H54 (cell line): ENCODE data around the gene DIPK1B.
A peak's percentile ranks its signal among the peaks of the same experiment; 100 is the strongest.
"Not testable (repeated sequence)": the region's sequence is repeated elsewhere in the genome, so short reads cannot be mapped to it uniquely, and the experiment has no call there.

Source experiments
- DNase-seq: peaks from one replicate; pipeline ENCODE4 v3.0.0; 2011; ENCODE audit warnings: low spot score, mixed read lengths; ENCODE audit not compliant: insufficient read length
- FAIRE-seq: peaks from 3 replicates; lab custom pipeline; 2011; peaks lifted over from hg19 to GRCh38; lab: Jason Lieb, UNC
- POLR2A ChIP-seq: IDR thresholded peaks from 2 replicates; pipeline ENCODE4 v1.6.1; 2011; ENCODE audit warnings: low read depth, mild to moderate bottlenecking, low read length

Gene DIPK1B

DNA sequence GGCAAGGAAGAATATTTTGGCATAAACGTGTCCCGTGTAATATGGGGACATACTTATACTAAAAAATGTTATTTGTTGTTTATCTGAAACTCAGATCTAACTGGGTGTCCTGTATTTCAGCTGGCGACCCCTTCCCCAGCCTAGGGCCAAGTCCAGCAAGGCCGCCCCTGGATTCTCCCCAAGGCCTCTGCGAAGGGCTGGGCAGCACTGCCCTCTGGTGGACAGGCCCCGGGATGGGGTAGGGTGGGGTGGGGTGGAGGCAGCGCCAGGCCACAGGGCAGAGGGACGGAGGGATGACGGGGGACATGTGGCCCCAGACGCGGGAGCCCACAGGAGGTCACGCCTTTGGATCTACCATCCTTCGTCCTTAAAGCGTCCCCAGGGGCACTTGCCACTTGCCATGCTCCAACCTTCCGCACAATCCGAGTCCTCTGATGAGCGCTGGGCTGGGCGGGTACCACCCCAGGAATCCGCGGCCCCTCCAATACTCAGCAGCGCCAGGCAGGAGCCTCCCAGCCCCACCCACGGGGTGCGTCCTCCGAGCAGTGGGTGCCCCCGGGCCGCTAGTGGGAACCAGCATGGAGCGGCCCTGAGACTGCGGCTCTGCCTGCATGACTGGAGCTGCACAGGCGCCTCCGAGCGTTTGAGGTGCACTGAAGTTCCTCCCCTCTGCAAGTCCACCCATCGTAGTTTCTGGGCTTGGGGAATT lies 18.1 kb upstream of the DIPK1B start:
- FAIRE-seq (no peak), DNase-seq (peak; percentile 97)
- no peak for TF ChIP-seq POLR2A

DNA sequence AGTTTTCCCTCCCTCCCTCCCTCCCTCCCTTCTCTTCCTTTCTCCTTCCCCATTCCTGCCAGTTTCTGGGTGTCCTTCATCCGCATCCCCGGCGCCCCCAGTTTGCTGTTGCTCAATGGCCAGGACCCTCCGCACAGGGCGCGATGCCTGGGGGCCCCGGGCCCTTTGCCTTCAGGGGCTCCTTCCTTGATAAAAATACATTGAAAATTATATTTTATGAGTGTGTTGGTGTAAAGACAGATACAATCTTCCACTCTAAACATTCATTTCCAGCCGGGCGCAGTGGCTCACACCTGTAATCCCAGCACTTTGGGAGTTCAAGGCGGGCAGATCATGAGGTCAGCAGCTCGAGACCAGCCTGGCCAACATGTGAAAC lies 17.5 kb upstream of the DIPK1B start:
- FAIRE-seq (no peak), DNase-seq (no peak)
- no peak for TF ChIP-seq POLR2A

GRCh38 chr9:136695435-136695895 lies 16.9 kb upstream of the DIPK1B start:
- no peak for FAIRE-seq
- no peak for TF ChIP-seq POLR2A
- DNase-seq = no peak

DNA sequence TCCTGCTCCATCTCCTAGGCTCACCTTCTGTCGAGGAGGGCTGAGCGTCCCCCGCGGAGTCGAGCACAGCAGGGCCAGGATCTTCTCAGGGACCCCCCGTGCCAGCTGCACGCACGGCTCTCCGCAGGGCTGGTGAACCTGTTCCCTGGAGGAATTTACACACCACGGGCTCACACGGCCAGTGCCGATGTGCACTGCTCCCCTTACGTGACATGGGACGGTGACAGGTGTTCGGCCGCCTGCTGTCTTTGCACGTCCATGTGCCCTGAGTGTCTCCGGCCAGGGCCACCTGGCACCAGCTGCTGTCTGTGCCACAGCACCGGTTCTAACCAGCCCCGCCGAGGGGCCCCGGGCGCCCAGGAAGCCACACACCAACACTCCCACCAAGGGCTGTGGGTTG lies 16.4 kb upstream of the DIPK1B start:
- DNase-seq = no peak
- TF ChIP-seq POLR2A = no peak
- FAIRE-seq = no peak

DNA sequence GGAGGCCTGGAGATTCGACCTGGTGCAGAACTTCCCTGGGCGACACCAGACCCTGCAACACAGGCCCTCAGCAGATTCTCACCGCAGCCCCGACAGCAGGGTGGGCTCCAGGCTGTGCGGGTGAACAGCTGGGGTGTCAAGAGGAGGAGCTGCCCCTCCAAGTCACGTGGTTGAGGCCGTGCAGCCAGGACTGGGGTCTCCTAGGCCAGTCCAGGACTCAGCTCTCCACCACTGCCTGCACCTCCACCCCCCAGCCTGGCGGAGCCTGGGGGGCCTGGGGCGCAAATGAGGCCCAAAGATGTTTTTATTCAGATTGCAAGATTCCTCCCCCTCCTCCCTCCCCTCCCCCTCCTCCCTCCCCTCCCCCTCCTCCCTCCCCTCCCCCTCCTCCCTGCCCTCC lies 15.9 kb upstream of the DIPK1B start:
- FAIRE-seq = no peak
- no peak for TF ChIP-seq POLR2A
- DNase-seq = no peak

DNA sequence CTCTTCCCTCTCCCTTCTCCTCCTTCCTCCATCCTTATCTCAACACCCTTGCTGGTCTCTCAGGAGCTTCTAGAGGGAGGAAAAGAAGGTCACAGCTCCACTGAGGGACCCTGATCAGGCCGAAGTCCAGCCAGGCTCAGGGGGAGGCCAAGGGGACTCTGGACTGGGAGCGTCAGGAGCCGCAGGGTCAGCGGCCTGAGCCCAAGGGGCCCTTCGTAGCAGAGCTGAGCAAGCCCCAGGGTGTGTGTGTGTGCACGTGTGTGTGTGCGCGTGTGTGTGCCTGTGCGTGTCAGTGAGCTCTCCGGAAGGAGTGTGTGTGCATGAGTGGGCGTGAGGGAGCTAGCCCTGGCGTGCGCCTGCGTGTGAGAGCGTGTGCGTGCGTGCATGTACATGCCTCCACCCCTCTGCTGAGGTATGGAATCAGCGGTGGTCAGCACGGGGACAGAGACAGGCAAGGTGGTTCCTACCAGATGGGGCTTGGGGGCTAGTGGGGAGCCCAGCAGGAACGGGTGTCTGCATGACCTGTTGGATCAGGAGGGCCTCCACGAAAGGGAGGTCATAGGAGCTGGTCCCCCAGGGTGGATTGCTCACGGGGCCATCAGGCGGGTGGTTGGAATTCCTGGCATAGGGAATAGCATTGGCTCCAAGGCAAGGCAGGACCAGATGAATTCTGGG lies 15.1 kb upstream of the DIPK1B start:
- no peak for TF ChIP-seq POLR2A
- FAIRE-seq (no peak), DNase-seq (no peak)

- FAIRE-seq = no peak
- TF ChIP-seq POLR2A = no peak
Measured at GRCh38 chr9:136697821-136698526, 14.4 kb upstream of the DIPK1B start.

DNA sequence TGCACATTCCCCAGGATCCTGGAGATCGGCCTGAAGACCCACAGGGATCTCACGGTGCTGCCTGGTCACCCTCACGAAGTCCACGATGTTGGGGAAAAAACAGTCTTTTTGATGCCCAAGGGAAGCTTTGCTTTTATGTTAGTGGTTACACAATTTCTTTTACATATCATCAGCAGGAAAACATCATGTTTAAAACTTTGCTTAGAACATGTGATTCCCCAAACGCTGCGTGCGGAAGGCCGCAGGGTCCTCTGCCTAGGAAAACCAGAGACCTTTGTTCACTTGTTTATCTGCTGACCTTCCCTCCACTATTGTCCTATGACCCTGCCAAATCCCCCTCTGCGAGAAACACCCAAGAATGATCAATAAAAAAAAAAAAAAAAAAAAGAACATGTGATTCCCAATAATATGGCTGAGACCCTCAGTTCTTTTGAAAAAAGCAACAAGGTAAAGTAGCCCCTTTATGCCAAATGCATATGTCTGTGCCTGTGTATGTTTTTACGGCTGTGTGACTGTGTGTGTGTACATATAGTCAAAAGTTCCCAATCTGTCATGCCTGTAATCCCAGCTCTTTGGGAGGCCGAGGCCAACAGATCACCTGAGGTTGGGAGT lies 13.6 kb upstream of the DIPK1B start:
- no peak for FAIRE-seq
- DNase-seq = no peak
- TF ChIP-seq POLR2A = no peak

More at GRCh38 chr9:136697821-136698526, 14.4 kb upstream of the DIPK1B start:
- no peak for DNase-seq

- no peak for DNase-seq
- FAIRE-seq = no peak
Measured at GRCh38 chr9:136700304-136700703, 12.1 kb upstream of the DIPK1B start.

GRCh38 chr9:136700959-136701667 lies 11.3 kb upstream of the DIPK1B start:
- no peak for FAIRE-seq
- DNase-seq = no peak
- no peak for TF ChIP-seq POLR2A

More at GRCh38 chr9:136700304-136700703, 12.1 kb upstream of the DIPK1B start:
- TF ChIP-seq POLR2A = no peak

- no peak for TF ChIP-seq POLR2A
- no peak for FAIRE-seq
- no peak for DNase-seq
Measured at GRCh38 chr9:136701668-136702053, 10.7 kb upstream of the DIPK1B start.

- no peak for TF ChIP-seq POLR2A
- DNase-seq = no peak
- FAIRE-seq = no peak
Measured at GRCh38 chr9:136703276-136703860, 9.0 kb upstream of the DIPK1B start.

GRCh38 chr9:136704741-136705140 lies 7.6 kb upstream of the DIPK1B start:
- FAIRE-seq = not testable (repeated sequence)

More at GRCh38 chr9:136704741-136705140, 7.6 kb upstream of the DIPK1B start:
- not testable (repeated sequence) for DNase-seq
